NB4 (cell line): ENCODE data around the gene ZNRF3.

Source experiments
- DNase-seq: peaks from one replicate; pipeline ENCODE4 v3.0.0; 2010; ENCODE audit warnings: low read depth
- H3K4me3 ChIP-seq: one replicate; pipeline ENCODE4 v1.5.1; 2011; ENCODE audit warnings: mild to moderate bottlenecking, low read depth, low read length, moderate library complexity
- MYC ChIP-seq: IDR thresholded peaks from 2 replicates; pipeline ENCODE4 v1.6.1; 2011; ENCODE audit warnings: low read depth, low read length
- POLR2A ChIP-seq: IDR thresholded peaks from 2 replicates; pipeline ENCODE4 v1.6.1; 2011; ENCODE audit warnings: mild to moderate bottlenecking; ENCODE audit not compliant: insufficient read length; ENCODE audit errors: extremely low read depth
- TF ChIP-seq, protein P1 (sequence below): IDR thresholded peaks from 2 replicates; pipeline ENCODE4 v1.6.1; 2011; ENCODE audit warnings: low read depth, low read length
- TF ChIP-seq, protein P2 (sequence below): IDR thresholded peaks from one replicate; pipeline ENCODE4 v1.5.1; 2012; ENCODE audit warnings: low read depth, low read length

The ZNRF3 gene

DNA sequence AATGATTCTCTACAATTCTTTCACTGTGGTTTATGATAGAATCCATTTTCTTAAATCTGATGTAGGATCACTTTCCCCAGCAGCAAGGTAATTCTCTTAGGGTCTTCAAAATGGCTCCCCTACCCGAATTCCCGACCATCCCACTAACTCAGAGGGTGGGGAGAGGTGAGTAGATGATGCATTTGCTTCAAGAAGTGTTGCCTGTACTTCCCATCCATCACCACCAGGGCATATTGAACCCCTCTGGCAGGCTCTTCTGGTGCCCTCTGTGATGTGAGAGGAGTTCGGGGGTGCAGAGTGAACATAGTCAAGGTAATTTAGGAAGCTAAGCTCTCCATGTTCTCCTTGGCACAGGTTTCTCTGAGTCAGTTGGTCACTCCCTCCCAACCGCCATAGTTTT is 52.3 kb downstream of the ZNRF3 start:
- no peak for DNase-seq
- H3K4me3 ChIP-seq = no peak overlapping the region

DNA sequence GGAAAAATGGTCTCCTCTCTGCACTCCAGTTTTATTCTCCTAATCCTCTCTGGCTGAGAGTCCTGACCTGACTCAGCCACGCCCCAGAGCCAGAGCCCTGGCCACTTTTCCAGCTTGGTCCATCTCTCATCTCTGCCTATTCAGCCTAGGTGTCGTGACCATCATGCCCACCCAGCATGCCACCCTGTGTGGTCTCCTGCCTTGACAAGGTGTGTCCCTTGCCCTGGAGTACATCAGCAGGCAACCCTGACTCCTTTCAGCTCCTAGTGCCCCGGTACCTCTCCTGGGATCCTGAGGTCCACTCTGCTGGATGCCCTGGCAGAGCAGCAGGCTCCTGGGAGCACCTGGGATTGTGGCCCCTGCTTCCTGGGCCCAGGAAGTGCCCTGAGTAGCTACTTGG is 52.8 kb downstream of the ZNRF3 start:
- no peak for DNase-seq
- TF ChIP-seq, protein P1, sequence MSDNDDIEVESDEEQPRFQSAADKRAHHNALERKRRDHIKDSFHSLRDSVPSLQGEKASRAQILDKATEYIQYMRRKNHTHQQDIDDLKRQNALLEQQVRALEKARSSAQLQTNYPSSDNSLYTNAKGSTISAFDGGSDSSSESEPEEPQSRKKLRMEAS = no peak
- TF ChIP-seq, protein P2, sequence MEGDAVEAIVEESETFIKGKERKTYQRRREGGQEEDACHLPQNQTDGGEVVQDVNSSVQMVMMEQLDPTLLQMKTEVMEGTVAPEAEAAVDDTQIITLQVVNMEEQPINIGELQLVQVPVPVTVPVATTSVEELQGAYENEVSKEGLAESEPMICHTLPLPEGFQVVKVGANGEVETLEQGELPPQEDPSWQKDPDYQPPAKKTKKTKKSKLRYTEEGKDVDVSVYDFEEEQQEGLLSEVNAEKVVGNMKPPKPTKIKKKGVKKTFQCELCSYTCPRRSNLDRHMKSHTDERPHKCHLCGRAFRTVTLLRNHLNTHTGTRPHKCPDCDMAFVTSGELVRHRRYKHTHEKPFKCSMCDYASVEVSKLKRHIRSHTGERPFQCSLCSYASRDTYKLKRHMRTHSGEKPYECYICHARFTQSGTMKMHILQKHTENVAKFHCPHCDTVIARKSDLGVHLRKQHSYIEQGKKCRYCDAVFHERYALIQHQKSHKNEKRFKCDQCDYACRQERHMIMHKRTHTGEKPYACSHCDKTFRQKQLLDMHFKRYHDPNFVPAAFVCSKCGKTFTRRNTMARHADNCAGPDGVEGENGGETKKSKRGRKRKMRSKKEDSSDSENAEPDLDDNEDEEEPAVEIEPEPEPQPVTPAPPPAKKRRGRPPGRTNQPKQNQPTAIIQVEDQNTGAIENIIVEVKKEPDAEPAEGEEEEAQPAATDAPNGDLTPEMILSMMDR = no peak
- TF ChIP-seq POLR2A (no peak), MYC (no peak)

More for the DNA sequence above, 52.3 kb downstream of the ZNRF3 start:
- TF ChIP-seq POLR2A = no peak
- TF ChIP-seq, protein P2 = peak; percentile 35
- no peak for TF ChIP-seq MYC
- TF ChIP-seq, protein P1 = no peak

DNA sequence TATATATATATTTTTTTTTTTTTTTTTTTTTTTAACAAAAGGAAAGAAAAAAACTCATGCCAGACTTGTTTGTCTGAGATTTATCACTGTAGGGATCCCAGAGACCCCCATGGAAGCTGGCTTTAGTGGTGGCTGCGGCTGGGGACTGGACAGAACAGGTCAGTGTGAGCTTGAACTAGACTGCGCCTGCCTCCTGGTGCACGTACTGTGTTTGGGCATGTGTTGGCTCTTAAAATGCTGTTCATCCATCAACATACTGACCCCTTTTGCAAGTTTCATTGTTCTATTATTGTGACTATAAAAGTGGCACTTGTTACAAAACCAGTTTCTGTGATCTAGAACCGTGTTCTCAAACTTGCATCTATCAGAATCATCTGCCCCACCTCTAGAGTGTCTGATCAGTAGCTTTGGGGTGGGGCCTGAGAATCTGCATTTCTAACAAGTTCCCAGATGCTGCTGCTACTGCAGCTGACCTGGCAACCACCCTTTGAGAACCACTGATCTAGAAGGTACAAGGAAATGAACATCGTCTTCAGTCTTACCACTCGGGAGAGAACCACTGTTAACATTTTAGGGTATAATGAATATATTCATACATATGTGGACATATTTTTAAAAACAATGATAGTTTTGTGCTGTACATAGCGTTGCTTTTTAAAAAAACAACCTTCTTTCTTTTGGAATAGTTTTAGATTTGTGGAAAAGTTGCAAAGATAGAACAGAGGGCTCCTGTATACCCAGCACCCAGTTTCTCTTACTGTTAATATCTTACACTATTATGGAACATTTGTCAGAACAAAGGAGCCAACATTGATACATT is 54.0 kb downstream of the ZNRF3 start:
- DNase-seq = no peak
- no peak overlapping the region for H3K4me3 ChIP-seq
- TF ChIP-seq MYC = no peak

More for the DNA sequence above, 52.8 kb downstream of the ZNRF3 start:
- H3K4me3 ChIP-seq = no peak overlapping the region

DNA sequence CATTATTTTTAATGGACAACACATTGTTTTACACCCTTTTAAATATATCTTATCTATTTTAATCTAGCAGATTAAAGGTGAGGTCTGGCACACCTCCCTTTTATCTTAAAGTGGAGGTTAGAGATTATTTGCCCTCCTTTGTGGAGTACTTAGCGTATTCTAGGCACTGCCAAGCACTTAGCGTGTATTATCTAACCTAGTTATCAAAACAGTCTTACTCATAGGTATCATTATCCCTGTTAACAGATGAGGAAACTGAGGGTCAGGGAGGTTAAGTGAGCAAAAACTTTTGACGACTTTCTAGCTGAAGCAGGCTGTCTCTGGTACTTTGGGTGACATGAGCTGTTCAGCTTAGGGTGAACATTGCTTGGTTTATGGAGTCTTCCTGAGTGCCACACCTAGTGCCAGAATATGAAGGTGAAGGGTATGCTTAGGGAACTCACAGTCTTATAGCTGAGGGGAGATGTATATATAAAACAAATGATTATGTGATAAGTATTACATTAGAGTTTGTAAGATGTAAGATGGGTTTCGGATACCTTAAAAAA is 55.0 kb downstream of the ZNRF3 start:
- TF ChIP-seq, protein P2 = no peak
- TF ChIP-seq, protein P1 = no peak
- TF ChIP-seq MYC (no peak), POLR2A (no peak)
- H3K4me3 ChIP-seq = no peak overlapping the region
- DNase-seq = no peak

DNA sequence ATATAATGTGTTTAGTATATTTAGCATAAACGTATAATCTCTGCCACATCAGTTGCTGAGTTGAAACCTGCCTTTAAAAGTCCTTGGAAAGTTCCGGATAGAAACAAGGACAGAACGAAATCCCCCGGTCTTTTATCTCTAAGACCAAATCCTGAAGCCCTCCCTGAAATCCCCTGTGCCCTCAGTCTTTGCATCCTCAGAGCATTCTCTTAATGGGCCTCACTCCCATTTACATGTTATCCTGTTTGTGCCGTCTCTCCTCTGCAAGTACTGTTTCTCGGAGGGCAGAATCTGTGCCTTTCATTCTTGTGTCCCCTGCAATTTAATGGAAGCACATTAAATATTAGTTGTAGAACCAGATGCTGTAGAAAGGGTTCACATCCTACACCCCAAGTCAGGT is 56.0 kb downstream of the ZNRF3 start:
- no peak overlapping the region for H3K4me3 ChIP-seq
- TF ChIP-seq POLR2A (no peak), MYC (no peak)
- TF ChIP-seq, protein P1 = no peak
- TF ChIP-seq, protein P2 = no peak
- DNase-seq = no peak

DNA sequence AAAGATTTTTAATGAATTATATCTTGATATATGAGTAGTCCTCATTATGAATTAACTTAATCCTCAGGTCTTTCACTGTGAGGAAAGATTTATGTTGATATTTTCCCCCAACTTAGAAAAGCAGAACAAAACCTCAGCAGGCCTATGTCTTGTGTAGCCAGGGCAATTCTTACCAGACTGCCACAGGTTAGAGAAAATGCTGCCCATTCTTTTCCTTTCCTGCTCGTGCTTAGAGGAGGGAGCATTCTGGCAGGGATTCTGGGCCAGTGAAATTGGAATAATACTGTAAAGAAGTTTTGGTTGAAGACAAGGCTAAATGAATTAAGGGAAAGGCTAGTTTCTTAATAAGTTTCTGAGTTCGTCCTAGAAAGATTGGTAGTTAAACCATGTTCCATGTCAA is 56.6 kb downstream of the ZNRF3 start:
- DNase-seq = no peak
- H3K4me3 ChIP-seq = no peak overlapping the region
- TF ChIP-seq, protein P1 = no peak
- TF ChIP-seq, protein P2 = no peak
- TF ChIP-seq POLR2A (no peak), MYC (no peak)
